WTC11 (cell line): ENCODE data around the gene TMEM19. TPM values are rescaled to one million over a fixed set of nuclear protein-coding genes. Genes with fewer than 3 reads are reported as not detected.

Experiments used
- ATAC-seq: fragments of 200-7000 bp; cut with Tn5 transposase; 2 replicates; pipeline ENCODE4 v1.10.0; 2021; ENCODE audit warnings: mild to moderate bottlenecking, moderate library complexity
- CTCF ChIA-PET: fragments of 300-600 bp; sonication (Branson Sonifier 250); formaldehyde crosslinking; loops from one replicate; lab custom pipeline; 2021; ENCODE audit warnings: antibody characterized with exemption; lab: Charles Lee
- POLR2A ChIA-PET: fragments of 350-600 bp; sonication (Branson Sonifier 250); formaldehyde crosslinking; loops from one replicate; lab custom pipeline; 2021; ENCODE audit warnings: antibody characterized with exemption; lab: Charles Lee
- DNase-seq: peaks from one replicate; pipeline ENCODE4 v3.0.0; 2021; ENCODE audit warnings: low spot score
- H3K27ac Mint-ChIP-seq: 2 replicates; pipeline ENCODE4 v1.8.0; 2021; ENCODE audit warnings: mixed read lengths
- H3K27me3 Mint-ChIP-seq: 2 replicates; pipeline ENCODE4 v1.8.0; 2021; ENCODE audit warnings: low read depth, mild to moderate bottlenecking, moderate library complexity, mixed read lengths
- H3K36me3 Mint-ChIP-seq: 2 replicates; pipeline ENCODE4 v1.8.0; 2021; ENCODE audit warnings: mixed read lengths
- H3K4me1 Mint-ChIP-seq: 2 replicates; pipeline ENCODE4 v1.8.0; 2022; ENCODE audit warnings: mixed read lengths
- H3K4me3 Mint-ChIP-seq: 2 replicates; pipeline ENCODE4 v1.8.0; 2021; ENCODE audit warnings: mild to moderate bottlenecking, moderate library complexity, mixed read lengths
- H3K9me3 Mint-ChIP-seq: 2 replicates; pipeline ENCODE4 v1.8.0; 2021; ENCODE audit warnings: mixed read lengths
- ARID4B ChIP-seq: sonication (generic); formaldehyde crosslinking; IDR thresholded peaks from 2 replicates; pipeline ENCODE4 v1.8.0; 2023; ENCODE audit warnings: missing genetic modification reagents, mild to moderate bottlenecking, borderline replicate concordance
- ATF2 ChIP-seq: sonication (generic); formaldehyde crosslinking; IDR thresholded peaks from 2 replicates; pipeline ENCODE4 v1.8.1; 2022; ENCODE audit warnings: low read depth, missing genetic modification reagents, borderline replicate concordance
- ATF3 ChIP-seq: sonication (generic); formaldehyde crosslinking; conservative IDR thresholded peaks from 2 replicates; pipeline ENCODE4 v1.8.1; 2022; ENCODE audit warnings: mild to moderate bottlenecking, missing genetic modification reagents
- CBFB ChIP-seq: sonication (generic); formaldehyde crosslinking; IDR thresholded peaks from 2 replicates; pipeline ENCODE4 v1.8.1; 2022; ENCODE audit warnings: mild to moderate bottlenecking, low read depth, missing genetic modification reagents
- E2F5 ChIP-seq: sonication (generic); formaldehyde crosslinking; IDR thresholded peaks from 2 replicates; pipeline ENCODE4 v1.8.1; 2022; ENCODE audit warnings: mild to moderate bottlenecking, moderate library complexity, missing genetic modification reagents
- ETV6 ChIP-seq: sonication (generic); formaldehyde crosslinking; IDR thresholded peaks from 2 replicates; pipeline ENCODE4 v1.8.1; 2022; ENCODE audit warnings: mild to moderate bottlenecking, missing genetic modification reagents
- FOXJ3 ChIP-seq: sonication (generic); formaldehyde crosslinking; IDR thresholded peaks from 2 replicates; pipeline ENCODE4 v1.9.0; 2021; ENCODE audit warnings: missing genetic modification reagents, mild to moderate bottlenecking, borderline replicate concordance
- FOXP4 ChIP-seq: sonication (generic); formaldehyde crosslinking; IDR thresholded peaks from 2 replicates; pipeline ENCODE4 v1.8.0; 2022; ENCODE audit warnings: mild to moderate bottlenecking, missing genetic modification reagents
- HMGA2 ChIP-seq: fragments of 250-450 bp; sonication (Bioruptor Pico); IDR thresholded peaks from 2 replicates; pipeline ENCODE4 v1.4.0; 2021; ENCODE audit warnings: mild to moderate bottlenecking, moderate library complexity
- IRF1 ChIP-seq: sonication (generic); formaldehyde crosslinking; IDR thresholded peaks from 2 replicates; pipeline ENCODE4 v1.8.0; 2023; ENCODE audit warnings: missing genetic modification reagents
- MYBL2 ChIP-seq: sonication (generic); formaldehyde crosslinking; IDR thresholded peaks from 2 replicates; pipeline ENCODE4 v1.8.1; 2023; ENCODE audit warnings: mild to moderate bottlenecking, moderate library complexity, missing genetic modification reagents
- NFATC4 ChIP-seq: fragments of 250-450 bp; sonication (Bioruptor Pico); IDR thresholded peaks from 2 replicates; pipeline ENCODE4 v1.9.0; 2021; ENCODE audit warnings: mild to moderate bottlenecking
- NR2C2 ChIP-seq: sonication (generic); formaldehyde crosslinking; IDR thresholded peaks from 2 replicates; pipeline ENCODE4 v1.8.0; 2022; ENCODE audit warnings: mild to moderate bottlenecking, missing genetic modification reagents
- SOX15 ChIP-seq: fragments of 250-450 bp; sonication (Bioruptor Pico); IDR thresholded peaks from 2 replicates; pipeline ENCODE4 v1.9.0; 2021; ENCODE audit warnings: mild to moderate bottlenecking
- TEAD4 ChIP-seq: sonication (generic); formaldehyde crosslinking; IDR thresholded peaks from 2 replicates; pipeline ENCODE4 v1.8.0; 2022; ENCODE audit warnings: mild to moderate bottlenecking, missing genetic modification reagents
- ZBTB21 ChIP-seq: sonication (generic); formaldehyde crosslinking; IDR thresholded peaks from 2 replicates; pipeline ENCODE4 v1.8.1; 2023; ENCODE audit warnings: mild to moderate bottlenecking, missing genetic modification reagents, borderline replicate concordance
- ZNF219 ChIP-seq: sonication (generic); formaldehyde crosslinking; IDR thresholded peaks from 2 replicates; pipeline ENCODE4 v1.8.0; 2023; ENCODE audit warnings: missing genetic modification reagents, mild to moderate bottlenecking, borderline replicate concordance
- ZNF263 ChIP-seq: sonication (generic); formaldehyde crosslinking; IDR thresholded peaks from 2 replicates; pipeline ENCODE4 v1.8.1; 2022; ENCODE audit warnings: low read depth, mild to moderate bottlenecking, moderate library complexity, missing genetic modification reagents
- ZNF423 ChIP-seq: fragments of 250-450 bp; sonication (Bioruptor Pico); IDR thresholded peaks from 2 replicates; pipeline ENCODE4 v2.1.2; 2022; ENCODE audit warnings: mild to moderate bottlenecking, moderate library complexity
- total RNA-seq: library from RNA; stranded (reverse); gene quantifications from 3 replicates; pipeline ENCODE4 v1.2.3, GENCODE V29; 2021

Gene TMEM19
- total RNA-seq, 1 experiment from 2014 or later, result 11.7 TPM

GRCh38 chr12:71749666-71750065, 63.8 kb downstream of the TMEM19 start:
- Mint-ChIP-seq H3K27ac (0 out of 2 replicates have a peak overlapping the region, but pooled peaks have one; percentile 19), H3K27me3 (no peaks in the 10 kb centered on the region; the same call in 1 of the 2 replicates), H3K4me3 (no peak overlapping the region), H3K36me3 (no peaks in the 10 kb centered on the region), H3K4me1 (peaks cover 28% of the 10 kb centered on the region), H3K9me3 (no peaks in the 10 kb centered on the region)
- no peak for ATAC-seq
- TF ChIP-seq SOX15 (CRISPR knock-in tag), result no peak
- no peak for TF ChIP-seq ZNF219 (CRISPR knock-in tag)
- TF ChIP-seq TEAD4, result no peak
- no peak for TF ChIP-seq ATF2
- TF ChIP-seq ZNF263, result no peak
- no peak for TF ChIP-seq NFATC4 (CRISPR knock-in tag)
- no peak for TF ChIP-seq ATF3
- TF ChIP-seq HMGA2 (CRISPR knock-in tag), result no peak
- no peak for TF ChIP-seq ZNF423
- no peak for TF ChIP-seq FOXJ3 (CRISPR knock-in tag)
- TF ChIP-seq FOXP4 (CRISPR knock-in tag), result no peak
- TF ChIP-seq MYBL2 (CRISPR knock-in tag), result no peak
- no peak for TF ChIP-seq CBFB (CRISPR knock-in tag)
- TF ChIP-seq ZBTB21, result no peak
- TF ChIP-seq NR2C2 (CRISPR knock-in tag), result no peak
- TF ChIP-seq ARID4B (CRISPR knock-in tag), result no peak
- TF ChIP-seq ETV6, result no peak
- TF ChIP-seq IRF1, result no peak
- no peak for TF ChIP-seq E2F5 (CRISPR knock-in tag)
- DNase-seq, result no peak
- ChIA-PET CTCF (interaction anchor here (1.4 kb wide), 2 partner anchors 63 to 113 kb away, joined by 3 read pairs; partner anchors contain the start of gene TMEM19), POLR2A (no interaction called here)
